GM12878 (cell line): ENCODE results near the gene NXPH2. TPM values are rescaled to one million over a fixed set of nuclear protein-coding genes. Genes with fewer than 3 reads are reported as not detected.

Source experiments
- ATAC-seq: fragments of 200-7000 bp; cut with Tn5 transposase; 3 replicates; pipeline ENCODE4 v1.9.1; 2020; ENCODE audit warnings: mild to moderate bottlenecking, moderate library complexity
- BruUV-seq: library from RNA; stranded (reverse); fragments of 400-500 nt; replicated peaks from 2 replicates; lab custom pipeline; 2021; lab: Mats Ljungman, UMichigan
- CTCF ChIA-PET: fragments of 300-600 bp; sonication (Branson Sonifier 250); formaldehyde crosslinking; extraction: SDS; loops from one replicate; lab custom pipeline; 2021; ENCODE audit warnings: inconsistent platforms; lab: Yijun Ruan, JAX
- POLR2A ChIA-PET: fragments of 350-600 bp; formaldehyde crosslinking; extraction: SDS; loops from one replicate; lab custom pipeline; 2021; ENCODE audit warnings: inconsistent platforms; lab: Charles Lee
- RAD21 ChIA-PET: fragments of 300-600 bp; sonication (Branson Sonifier 250); formaldehyde crosslinking; loops from one replicate; lab custom pipeline; 2023; ENCODE audit warnings: antibody characterized with exemption; ENCODE audit not compliant: unreplicated experiment; lab: Charles Lee
- SMC1A ChIA-PET: fragments of 300-600 bp; sonication (Branson Sonifier 250); formaldehyde crosslinking; loops from one replicate; lab custom pipeline; 2023; ENCODE audit not compliant: unreplicated experiment, uncharacterized antibody; lab: Charles Lee
- DNase-seq: peaks from one replicate; pipeline ENCODE4 v3.0.0-alpha.2; 2011; ENCODE audit warnings: low read depth, low spot score
- FAIRE-seq: peaks from 3 replicates; lab custom pipeline; 2011; peaks lifted over from hg19 to GRCh38; lab: Jason Lieb, UNC
- H2AFZ ChIP-seq: 2 replicates; pipeline ENCODE4 v1.6.0; 2011; ENCODE audit warnings: low read depth, low read length, control low read depth; ENCODE audit not compliant: control insufficient read depth
- H3K27ac ChIP-seq: 2 replicates; pipeline ENCODE4 v1.5.1; 2011; ENCODE audit warnings: control low read depth; ENCODE audit not compliant: control insufficient read depth, insufficient read depth
- H3K27me3 ChIP-seq, 2 experiments: replicated peaks in 1 of 2; 2 replicates each; pipeline versions ENCODE4 v1.6.0 to v1.6.1; 2011; ENCODE audit warnings: low read length in 1 of 2; ENCODE audit not compliant: control insufficient read depth in 2 of 2, insufficient read depth in 2 of 2
- H3K36me3 ChIP-seq, 2 experiments: 2 replicates each; pipeline ENCODE4 v1.5.1; 2011; ENCODE audit warnings: low read length in 1 of 2; ENCODE audit not compliant: control insufficient read depth in 2 of 2, insufficient read depth in 2 of 2
- H3K4me1 ChIP-seq: 2 replicates; pipeline ENCODE4 v1.6.1; 2011; ENCODE audit warnings: mild to moderate bottlenecking, low read length, moderate library complexity, mixed read lengths; ENCODE audit not compliant: control insufficient read depth, insufficient read depth
- H3K4me2 ChIP-seq: 2 replicates; pipeline ENCODE4 v1.6.0; 2011; ENCODE audit warnings: control low read depth; ENCODE audit not compliant: control insufficient read depth, insufficient read depth
- H3K4me3 ChIP-seq: fragments of 200-600 bp; sonication (generic); 2 replicates; pipeline ENCODE4 v1.5.1; 2016
- H3K79me2 ChIP-seq: 2 replicates; pipeline ENCODE4 v1.6.0; 2011; ENCODE audit warnings: low read length; ENCODE audit not compliant: control insufficient read depth, insufficient read depth
- H3K9ac ChIP-seq: 2 replicates; pipeline ENCODE4 v1.8.0; 2011; ENCODE audit warnings: low read length, control low read depth, mixed read lengths; ENCODE audit not compliant: control insufficient read depth, insufficient read depth
- H3K9me3 ChIP-seq: replicated peaks from 3 replicates; pipeline ENCODE4 v1.5.1; 2011; ENCODE audit warnings: mild to moderate bottlenecking, low read length; ENCODE audit not compliant: control insufficient read depth, insufficient read depth
- H4K20me1 ChIP-seq: 2 replicates; pipeline ENCODE4 v1.6.0; 2011; ENCODE audit not compliant: control insufficient read depth, insufficient read depth
- ATF2 ChIP-seq: IDR thresholded peaks from 2 replicates; pipeline ENCODE4 v1.6.1; 2012; ENCODE audit warnings: low read length, inconsistent platforms
- CBFB ChIP-seq: IDR thresholded peaks from 2 replicates; pipeline ENCODE4 v1.6.1; 2016; ENCODE audit warnings: antibody characterized with exemption, low read depth
- EED ChIP-seq: sonication (generic); IDR thresholded peaks from 2 replicates; pipeline ENCODE4 v1.6.1; 2016; ENCODE audit warnings: antibody characterized with exemption, low read depth
- FOS ChIP-seq: IDR thresholded peaks from 3 replicates; pipeline ENCODE4 v1.6.1; 2011; ENCODE audit warnings: borderline replicate concordance; ENCODE audit not compliant: insufficient read length; ENCODE audit errors: extremely low read depth
- MXI1 ChIP-seq: fragments of 150-350 bp; IDR thresholded peaks from 2 replicates; pipeline ENCODE4 v1.6.1; 2011; ENCODE audit warnings: low read depth, mild to moderate bottlenecking, inconsistent platforms, low read length, improper control_type of control experiment
- MYB ChIP-seq: fragments of 150-350 bp; IDR thresholded peaks from 2 replicates; pipeline ENCODE4 v1.6.1; 2014; ENCODE audit warnings: mild to moderate bottlenecking, low read depth, low read length, borderline replicate concordance
- PML ChIP-seq: IDR thresholded peaks from 2 replicates; pipeline ENCODE4 v1.6.1; 2012; ENCODE audit warnings: low read length, inconsistent platforms
- POLR2A ChIP-seq: IDR thresholded peaks from 2 replicates; pipeline ENCODE4 v1.6.1; 2011; ENCODE audit warnings: low read depth, mild to moderate bottlenecking, low read length
- RB1 ChIP-seq: fragments of 450-650 bp; formaldehyde crosslinking; IDR thresholded peaks from 2 replicates; pipeline ENCODE4 v1.6.1; 2017; ENCODE audit warnings: mild to moderate bottlenecking, borderline replicate concordance
- RBBP5 ChIP-seq: fragments of 200-600 bp; sonication (generic); conservative IDR thresholded peaks from 2 replicates; pipeline ENCODE4 v1.6.1; 2016
- RUNX3 ChIP-seq: IDR thresholded peaks from 2 replicates; pipeline ENCODE4 v1.6.1; 2012; ENCODE audit warnings: low read length, inconsistent platforms
- in situ Hi-C: fragments of 300-500 bp; cut with MboI; formaldehyde crosslinking; loops from 9 replicates; pipeline ENCODE4 v1.14.3; 2018; ENCODE audit warnings: mixed read lengths
- intact Hi-C: fragments of 100-400 bp; cut with micrococcal nuclease; formaldehyde crosslinking; loops from one replicate; pipeline ENCODE4 v1.14.2; 2022; ENCODE audit not compliant: unreplicated experiment
- polyA plus RNA-seq, 11 experiments: library from polyadenylated mRNA; depleted of rRNA in 4 of 11; unstranded in 6 of 11; stranded (reverse) in 5 of 11; fragments of >200 nt; fragmentation: Nextera tagmentation in 4 of 11; fragmentation: Illumina TruSeq in 1 of 11; extraction: Ambion mirVana in 4 of 11; extraction: Trizol in 1 of 11; gene quantifications; 1 replicate in 1 of 11; 2 replicates in 10 of 11; pipeline versions ENCODE4 v1.2.1 to v1.2.3, GENCODE V29; 2011 to 2016; ENCODE audit warnings: inconsistent platforms in 2 of 11, missing spikeins in 2 of 11, low read depth in 1 of 11
- total RNA-seq, 4 experiments: library from RNA; depleted of rRNA in 3 of 4; stranded (reverse); fragments of >200 nt in 3 of 4; fragmentation: Illumina TruSeq in 1 of 4; extraction: Trizol in 1 of 4; gene quantifications; 2 replicates each; pipeline versions ENCODE4 v1.2.1 to v1.2.3, GENCODE V29; 2013 to 2021
- TF ChIP-seq, protein P1 (sequence below): fragments of 450-650 bp; IDR thresholded peaks from 2 replicates; pipeline ENCODE4 v1.6.1; 2017; ENCODE audit warnings: low read depth, mild to moderate bottlenecking, moderate library complexity

Gene NXPH2
- total and polyA plus RNA-seq, 10 of the 15 experiments (the other 5 are each of a cell fraction or from before 2014, with no cell fraction given) = not detected

DNA sequence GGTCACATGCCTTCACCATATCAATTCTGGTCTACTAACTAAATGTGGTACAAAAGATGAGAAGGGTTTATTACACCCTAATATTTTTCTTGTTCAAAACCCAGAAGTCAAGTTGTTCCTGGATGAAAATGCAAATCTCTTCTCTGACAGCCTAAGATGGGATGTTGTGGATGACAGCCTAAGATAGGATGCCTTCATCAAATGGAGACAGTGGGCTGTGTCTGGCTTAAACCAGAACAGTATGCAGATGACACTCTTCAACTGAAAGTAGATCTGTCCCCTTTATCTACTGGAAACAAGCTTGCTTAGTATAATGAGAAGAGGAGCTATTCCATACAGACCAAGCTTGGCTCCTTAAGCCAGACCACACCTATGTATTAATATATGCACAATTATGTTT, 17.7 kb downstream of the NXPH2 start:
- ChIA-PET RAD21 (no interaction called here), SMC1A (no interaction called here)
- no TSS peak for BruUV-seq

More for the DNA sequence above, 17.7 kb downstream of the NXPH2 start:
- POLR2A ChIA-PET = interaction anchor here (0.5 kb wide), 1 partner anchor 753 kb away, joined by 3 read pairs; no protein-coding TSS in a partner anchor
- Histone ChIP-seq H3K4me2 (no peak overlapping the region), H3K4me3 (no peak overlapping the region), H3K9ac (no peak overlapping the region), H3K4me1 (no peaks in the 10 kb centered on the region), H3K9me3 (no peaks in the 10 kb centered on the region), H3K27ac (no peak overlapping the region), H3K27me3 (no peaks in the 10 kb centered on the region; a peak in 1 of 4 replicates), H3K36me3 (no peaks in the 10 kb centered on the region), H3K79me2 (no peaks in the 10 kb centered on the region), H2AFZ (no peak overlapping the region), H4K20me1 (no peaks in the 10 kb centered on the region)
- FAIRE-seq (no peak), ATAC-seq (no peak), DNase-seq (no peak)
- intact Hi-C loops (no loop called here), in situ Hi-C loops (no loop called here)
- TF ChIP-seq ATF2 (no peak), RUNX3 (no peak), MYB (no peak), PML (no peak), RBBP5 (no peak), RB1 (no peak), MXI1 (no peak), FOS (no peak), EED (no peak), CBFB (no peak), POLR2A (no peak)
- TF ChIP-seq, protein P1, sequence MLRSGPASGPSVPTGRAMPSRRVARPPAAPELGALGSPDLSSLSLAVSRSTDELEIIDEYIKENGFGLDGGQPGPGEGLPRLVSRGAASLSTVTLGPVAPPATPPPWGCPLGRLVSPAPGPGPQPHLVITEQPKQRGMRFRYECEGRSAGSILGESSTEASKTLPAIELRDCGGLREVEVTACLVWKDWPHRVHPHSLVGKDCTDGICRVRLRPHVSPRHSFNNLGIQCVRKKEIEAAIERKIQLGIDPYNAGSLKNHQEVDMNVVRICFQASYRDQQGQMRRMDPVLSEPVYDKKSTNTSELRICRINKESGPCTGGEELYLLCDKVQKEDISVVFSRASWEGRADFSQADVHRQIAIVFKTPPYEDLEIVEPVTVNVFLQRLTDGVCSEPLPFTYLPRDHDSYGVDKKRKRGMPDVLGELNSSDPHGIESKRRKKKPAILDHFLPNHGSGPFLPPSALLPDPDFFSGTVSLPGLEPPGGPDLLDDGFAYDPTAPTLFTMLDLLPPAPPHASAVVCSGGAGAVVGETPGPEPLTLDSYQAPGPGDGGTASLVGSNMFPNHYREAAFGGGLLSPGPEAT = no peak
- CTCF ChIA-PET = interaction anchor here (1.1 kb wide), 1 partner anchor 64 kb away, joined by 3 read pairs; no protein-coding TSS in a partner anchor
